GM23338 (cell line): ENCODE results near the gene FURIN. TPM values are rescaled to one million over a fixed set of nuclear protein-coding genes. Genes with fewer than 3 reads are reported as not detected.

Source experiments
- ATAC-seq: fragments of 200-7000 bp; cut with Tn5 transposase; 3 replicates; pipeline ENCODE4 v1.9.1; 2020
- DNase-seq: peaks from one replicate; pipeline ENCODE4 v3.0.0-alpha.2; 2015; ENCODE audit warnings: low spot score
- H2AFZ ChIP-seq: fragments of 200-600 bp; sonication (generic); 2 replicates; pipeline ENCODE4 v1.8.0; 2016; ENCODE audit warnings: antibody characterized with exemption, mild to moderate bottlenecking, moderate library complexity
- H3F3A ChIP-seq: fragments of 200-600 bp; sonication (generic); replicated peaks from 2 replicates; pipeline ENCODE4 v1.8.0; 2017; ENCODE audit warnings: antibody characterized with exemption, mixed run types, low read depth
- H3K27ac ChIP-seq: fragments of 200-600 bp; sonication (generic); 2 replicates; pipeline ENCODE4 v1.6.1; 2016; ENCODE audit warnings: low read depth
- H3K27me3 ChIP-seq: fragments of 200-600 bp; sonication (generic); 2 replicates; pipeline ENCODE4 v1.8.0; 2016; ENCODE audit warnings: mild to moderate bottlenecking, mixed run types, moderate library complexity; ENCODE audit not compliant: insufficient read depth
- H3K36me3 ChIP-seq: fragments of 200-600 bp; sonication (generic); 2 replicates; pipeline ENCODE4 v1.8.0; 2016; ENCODE audit warnings: mild to moderate bottlenecking; ENCODE audit not compliant: insufficient read depth
- H3K4me1 ChIP-seq: fragments of 200-600 bp; sonication (generic); 2 replicates; pipeline ENCODE4 v1.8.0; 2016; ENCODE audit warnings: mild to moderate bottlenecking, moderate library complexity; ENCODE audit not compliant: insufficient read depth
- H3K4me2 ChIP-seq: fragments of 200-600 bp; sonication (generic); 2 replicates; pipeline ENCODE4 v1.7.1; 2017; ENCODE audit warnings: mixed run types
- H3K4me3 ChIP-seq: fragments of 200-600 bp; sonication (generic); 2 replicates; pipeline ENCODE4 v1.6.1; 2016; ENCODE audit warnings: mixed run types
- H3K79me2 ChIP-seq: fragments of 200-600 bp; sonication (generic); replicated peaks from 2 replicates; pipeline ENCODE4 v1.8.0; 2017; ENCODE audit warnings: mild to moderate bottlenecking; ENCODE audit not compliant: insufficient read depth
- H3K9me2 ChIP-seq: fragments of 200-600 bp; sonication (generic); 2 replicates; pipeline ENCODE4 v1.8.0; 2017; ENCODE audit not compliant: insufficient read depth
- H4K20me1 ChIP-seq: fragments of 200-600 bp; sonication (generic); replicated peaks from 2 replicates; pipeline ENCODE4 v1.8.0; 2017; ENCODE audit warnings: mild to moderate bottlenecking; ENCODE audit not compliant: insufficient read depth
- H3K27ac Mint-ChIP-seq: 2 replicates; pipeline ENCODE4 v1.8.0; 2020; ENCODE audit warnings: inconsistent platforms, mild to moderate bottlenecking, moderate library complexity, mixed read lengths
- H3K27me3 Mint-ChIP-seq: 3 replicates; pipeline ENCODE4 v1.8.0; 2022; ENCODE audit warnings: low read depth, mild to moderate bottlenecking, moderate library complexity, mixed read lengths, inconsistent platforms; ENCODE audit not compliant: insufficient read depth, poor library complexity
- H3K36me3 Mint-ChIP-seq: 3 replicates; pipeline ENCODE4 v1.8.0; 2021; ENCODE audit warnings: low read depth, mild to moderate bottlenecking, inconsistent platforms, moderate library complexity, mixed read lengths
- H3K4me1 Mint-ChIP-seq: 3 replicates; pipeline ENCODE4 v1.8.0; 2020; ENCODE audit warnings: mild to moderate bottlenecking, inconsistent platforms, mixed read lengths
- H3K4me3 Mint-ChIP-seq: 3 replicates; pipeline ENCODE4 v1.8.0; 2021; ENCODE audit warnings: moderate library complexity, mild to moderate bottlenecking, inconsistent platforms, mixed read lengths
- H3K9me3 Mint-ChIP-seq: 3 replicates; pipeline ENCODE4 v1.8.0; 2020; ENCODE audit warnings: moderate library complexity, mild to moderate bottlenecking, inconsistent platforms, mixed read lengths
- CREB1 ChIP-seq: fragments of 250-450 bp; sonication (Bioruptor Pico); IDR thresholded peaks from 2 replicates; pipeline ENCODE4 v1.5.0; 2020; ENCODE audit warnings: low read depth, mild to moderate bottlenecking, moderate library complexity
- CTCF ChIP-seq, 2 experiments: fragments of 200-600 bp in 1 of 2; sonication (generic) in 1 of 2; conservative IDR thresholded peaks; 2 replicates each; pipeline versions ENCODE4 v1.5.1 to v1.6.1; 2016 to 2017; ENCODE audit warnings: antibody characterized with exemption in 2 of 2, low read depth in 2 of 2, mild to moderate bottlenecking in 2 of 2, moderate library complexity in 1 of 2
- ETS1 ChIP-seq: IDR thresholded peaks from 2 replicates; pipeline ENCODE4 v1.6.1; 2016; ENCODE audit warnings: antibody characterized with exemption
- EZH2 ChIP-seq: fragments of 200-600 bp; sonication (generic); IDR thresholded peaks from one replicate; pipeline ENCODE4 v1.8.0; 2017; ENCODE audit warnings: antibody characterized with exemption, mild to moderate bottlenecking, low read depth; ENCODE audit not compliant: unreplicated experiment
- EZH2phosphoT487 ChIP-seq: fragments of 200-600 bp; sonication (generic); IDR thresholded peaks from one replicate; pipeline ENCODE4 v1.8.1; 2018; ENCODE audit warnings: antibody characterized with exemption; ENCODE audit not compliant: unreplicated experiment
- JUNB ChIP-seq: IDR thresholded peaks from one replicate; pipeline ENCODE4 v1.6.1; 2016; ENCODE audit warnings: antibody characterized with exemption; ENCODE audit not compliant: unreplicated experiment
- NANOG ChIP-seq: IDR thresholded peaks from 2 replicates; pipeline ENCODE4 v1.6.1; 2016; ENCODE audit warnings: antibody characterized with exemption, borderline replicate concordance
- POLR2AphosphoS5 ChIP-seq: IDR thresholded peaks from 2 replicates; pipeline ENCODE4 v1.6.1; 2016; ENCODE audit warnings: antibody characterized with exemption, low read depth
- REST ChIP-seq: IDR thresholded peaks from one replicate; pipeline ENCODE4 v1.6.1; 2018; ENCODE audit warnings: antibody characterized with exemption; ENCODE audit not compliant: unreplicated experiment
- STAT1 ChIP-seq: IDR thresholded peaks from one replicate; pipeline ENCODE4 v1.6.1; 2016; ENCODE audit warnings: antibody characterized with exemption; ENCODE audit not compliant: unreplicated experiment
- ZNF114 ChIP-seq: fragments of 250-450 bp; sonication (Bioruptor Pico); IDR thresholded peaks from 2 replicates; pipeline ENCODE4 v1.5.0; 2020; ENCODE audit warnings: mild to moderate bottlenecking, moderate library complexity
- ZNF331 ChIP-seq: fragments of 250-450 bp; sonication (Bioruptor Pico); IDR thresholded peaks from 2 replicates; pipeline ENCODE4 v1.5.0; 2020; ENCODE audit warnings: low read depth, mild to moderate bottlenecking, moderate library complexity
- ZNF462 ChIP-seq: fragments of 250-450 bp; sonication (Bioruptor Pico); IDR thresholded peaks from 2 replicates; pipeline ENCODE4 v1.5.0; 2020; ENCODE audit warnings: mild to moderate bottlenecking, moderate library complexity
- polyA plus RNA-seq: library from polyadenylated mRNA; unstranded; fragments of >200 nt; fragmentation: Nextera tagmentation; extraction: Ambion mirVana; gene quantifications from 2 replicates; pipeline ENCODE4 v1.2.1, GENCODE V29; 2016
- total RNA-seq: library from RNA; depleted of rRNA; stranded (reverse); fragments of >200 nt; shearing (Covaris generic); gene quantifications from 2 replicates; pipeline ENCODE4 v1.2.3, GENCODE V29; 2014

FURIN gene
- total and polyA plus RNA-seq, 2 experiments from 2014 or later: 6.3 to 20.9 TPM

GRCh38 chr15:90860450-90860849, 7.9 kb upstream of the FURIN start:
- H2AFZ ChIP-seq: no peak overlapping the region
- H3K4me1 ChIP-seq: peaks cover 8% of the 10 kb centered on the region
- Mint-ChIP-seq H3K27me3 (peaks cover 12% of the 10 kb centered on the region), H3K36me3 (no peaks in the 10 kb centered on the region), H3K4me1 (peaks cover 13% of the 10 kb centered on the region), H3K4me3 (no peak overlapping the region), H3K9me3 (no peaks in the 10 kb centered on the region), H3K27ac (no peak overlapping the region)
- DNase-seq (no peak), ATAC-seq (no peak)
- H3F3A ChIP-seq: no peaks in the 10 kb centered on the region
- no peak overlapping the region for H3K4me2 ChIP-seq
- no peak overlapping the region for H3K4me3 ChIP-seq
- H3K9me2 ChIP-seq: no peaks in the 10 kb centered on the region
- no peak overlapping the region for H3K27ac ChIP-seq
- H4K20me1 ChIP-seq: no peaks in the 10 kb centered on the region
- no peaks in the 10 kb centered on the region for H3K27me3 ChIP-seq
- H3K36me3 ChIP-seq: no peaks in the 10 kb centered on the region
- no peaks in the 10 kb centered on the region for H3K79me2 ChIP-seq
- no peak for TF ChIP-seq CTCF (conservative IDR thresholded peaks at IDR 0.05; ENCODE audit: low read depth in 2 of 2)
- TF ChIP-seq NANOG: no peak
- TF ChIP-seq ETS1: no peak
- TF ChIP-seq ZNF114: no peak
- no peak for TF ChIP-seq POLR2AphosphoS5
- TF ChIP-seq CREB1 (CRISPR knock-in tag): no peak
- no peak for TF ChIP-seq ZNF462 (CRISPR knock-in tag)
- no peak for TF ChIP-seq EZH2
- TF ChIP-seq REST: no peak
- TF ChIP-seq JUNB: no peak
- no peak for TF ChIP-seq EZH2phosphoT487
- TF ChIP-seq STAT1: no peak
- no peak for TF ChIP-seq ZNF331
